Fibroblast of skin of left quadriceps (primary cell): ENCODE measurements around the gene SLC22A31.

Experiments
- DNase-seq, 2 experiments: peaks; one replicate each; pipeline ENCODE4 v3.0.0-alpha.2; 2013; ENCODE audit warnings: low read depth in 2 of 2

The SLC22A31 gene

GRCh38 chr16:89164847-89165680 is 35.3 kb downstream of the SLC22A31 start:
- no peak for DNase-seq

GRCh38 chr16:89164436-89164835 is 35.9 kb downstream of the SLC22A31 start:
- no peak for DNase-seq

GRCh38 chr16:89163297-89163696 is 37.0 kb downstream of the SLC22A31 start:
- DNase-seq: no peak

GRCh38 chr16:89161763-89162713 is 38.3 kb downstream of the SLC22A31 start:
- no peak for DNase-seq

- DNase-seq: no peak
Measured at GRCh38 chr16:89160977-89161701, 39.2 kb downstream of the SLC22A31 start.

GRCh38 chr16:89159850-89160354 is 40.4 kb downstream of the SLC22A31 start:
- DNase-seq: no peak

- DNase-seq: no peak
Measured at GRCh38 chr16:89159066-89159849, 41.1 kb downstream of the SLC22A31 start.

GRCh38 chr16:89157778-89158177 is 42.6 kb downstream of the SLC22A31 start:
- no peak for DNase-seq

GRCh38 chr16:89156740-89157645 is 43.3 kb downstream of the SLC22A31 start:
- no peak for DNase-seq

- DNase-seq: no peak
Measured at GRCh38 chr16:89155851-89156739, 44.2 kb downstream of the SLC22A31 start.

- DNase-seq: no peak
Measured at GRCh38 chr16:89155184-89155679, 45.1 kb downstream of the SLC22A31 start.

- no peak for DNase-seq
Measured at GRCh38 chr16:89154390-89155183, 45.8 kb downstream of the SLC22A31 start.

GRCh38 chr16:89153848-89154271 is 46.5 kb downstream of the SLC22A31 start:
- DNase-seq: no peak

- no peak for DNase-seq
Measured at GRCh38 chr16:89152831-89153700, 47.3 kb downstream of the SLC22A31 start.

GRCh38 chr16:89150981-89151380 is 49.4 kb downstream of the SLC22A31 start:
- DNase-seq: no peak

GRCh38 chr16:89150090-89150835 is 50.1 kb downstream of the SLC22A31 start:
- no peak for DNase-seq
